ENCODE data around the gene ZNF407.

The ZNF407 gene

GRCh38 chr18:74570266-74570665, 27.4 kb upstream of the ZNF407 start:
- no peaks in the 10 kb centered on the region for H3K4me1 ChIP-seq (ENCODE audit: control insufficient read depth, insufficient read depth, low read length)
- no peaks in the 10 kb centered on the region for H3K36me3 ChIP-seq (ENCODE audit: control insufficient read depth in 2 of 2, insufficient read depth in 1 of 2, low read length in 2 of 2)
- no peak overlapping the region for H3K27ac ChIP-seq (ENCODE audit: extremely low read depth, low read depth, low read length)
- CTCF ChIA-PET: interaction anchor here (1.3 kb wide), 1 partner anchor 18 kb away, joined by 7 read pairs; no protein-coding TSS in a partner anchor
- no peak overlapping the region for H3K4me3 ChIP-seq (ENCODE audit: low read depth, low read length)
- TF ChIP-seq CTCF (tag by site-specific recombination; IDR thresholded peaks at IDR 0.05) (no peak), ZNF558 (tag by site-specific recombination; IDR thresholded peaks at IDR 0.05) (no peak), ZNF16 (tag by site-specific recombination; IDR thresholded peaks at IDR 0.05; ENCODE audit: low read depth) (no peak), ZNF843 (tag by site-specific recombination; IDR thresholded peaks at IDR 0.05) (no peak), SP3 (tag by site-specific recombination; IDR thresholded peaks at IDR 0.05) (no peak), ZBTB10 (tag by site-specific recombination; IDR thresholded peaks at IDR 0.05) (no peak), ZNF639 (tag by site-specific recombination; IDR thresholded peaks at IDR 0.05) (no peak), KLF1 (tag by site-specific recombination; IDR thresholded peaks at IDR 0.05) (no peak), ZNF18 (tag by site-specific recombination; IDR thresholded peaks at IDR 0.05) (no peak), ZSCAN16 (tag by site-specific recombination; IDR thresholded peaks at IDR 0.05) (no peak), REPIN1 (tag by site-specific recombination; IDR thresholded peaks at IDR 0.05; ENCODE audit: low read depth) (no peak)
- POLR2A ChIA-PET: interaction anchor here (0.7 kb wide), 1 partner anchor 135 kb away, joined by 7 read pairs; no protein-coding TSS in a partner anchor
- no peaks in the 10 kb centered on the region for H3K9me3 ChIP-seq (ENCODE audit: control insufficient read depth, insufficient read depth, low read depth, low read length)

- Histone ChIP-seq H3K27ac (ENCODE audit: extremely low read depth, low read depth, low read length) (no peak overlapping the region), H3K36me3 (ENCODE audit: control insufficient read depth in 2 of 2, insufficient read depth in 1 of 2, low read length in 2 of 2) (no peaks in the 10 kb centered on the region), H3K4me3 (ENCODE audit: low read depth, low read length) (no peak overlapping the region), H3K4me1 (ENCODE audit: control insufficient read depth, insufficient read depth, low read length) (no peaks in the 10 kb centered on the region), H3K9me3 (ENCODE audit: control insufficient read depth, insufficient read depth, low read depth, low read length) (no peaks in the 10 kb centered on the region)
- POLR2A ChIA-PET: interaction anchor here (0.7 kb wide), 1 partner anchor 9 kb away, joined by 5 read pairs; no protein-coding TSS in a partner anchor
- TF ChIP-seq GLIS2 (tag by site-specific recombination; IDR thresholded peaks at IDR 0.05) (no peak), ZFP3 (tag by site-specific recombination; IDR thresholded peaks at IDR 0.05; ENCODE audit: low read depth) (no peak), ZNF645 (tag by site-specific recombination; IDR thresholded peaks at IDR 0.05) (no peak), BCL11B (tag by site-specific recombination; IDR thresholded peaks at IDR 0.05; ENCODE audit: low read depth) (no peak), ZNF473 (tag by site-specific recombination; IDR thresholded peaks at IDR 0.05) (no peak), ZNF513 (tag by site-specific recombination; IDR thresholded peaks at IDR 0.05) (no peak), ZNF274 (IDR thresholded peaks at IDR 0.05; ENCODE audit: low read length) (no peak), ZNF274 (tag by site-specific recombination; IDR thresholded peaks at IDR 0.05; ENCODE audit: borderline replicate concordance) (no peak)
- CTCF ChIA-PET: no interaction called here
Measured at GRCh38 chr18:74571895-74572680, 25.6 kb upstream of the ZNF407 start.

Measured in HEK293 (cell line).